DMS114 treated with DMSO at 0.1 percent for 48 hours (cell line): ENCODE results near the gene IMPDH2.
A peak's percentile ranks its signal among the peaks of the same experiment; 100 is the strongest.
"Not testable (repeated sequence)": the region's sequence is repeated elsewhere in the genome, so short reads cannot be mapped to it uniquely, and the experiment has no call there.

Source experiments
- DNase-seq: peaks from one replicate; lab custom pipeline; 2025; ENCODE audit not compliant: unreplicated experiment; lab: John Stamatoyannopoulos, UW

IMPDH2 gene

DNA sequence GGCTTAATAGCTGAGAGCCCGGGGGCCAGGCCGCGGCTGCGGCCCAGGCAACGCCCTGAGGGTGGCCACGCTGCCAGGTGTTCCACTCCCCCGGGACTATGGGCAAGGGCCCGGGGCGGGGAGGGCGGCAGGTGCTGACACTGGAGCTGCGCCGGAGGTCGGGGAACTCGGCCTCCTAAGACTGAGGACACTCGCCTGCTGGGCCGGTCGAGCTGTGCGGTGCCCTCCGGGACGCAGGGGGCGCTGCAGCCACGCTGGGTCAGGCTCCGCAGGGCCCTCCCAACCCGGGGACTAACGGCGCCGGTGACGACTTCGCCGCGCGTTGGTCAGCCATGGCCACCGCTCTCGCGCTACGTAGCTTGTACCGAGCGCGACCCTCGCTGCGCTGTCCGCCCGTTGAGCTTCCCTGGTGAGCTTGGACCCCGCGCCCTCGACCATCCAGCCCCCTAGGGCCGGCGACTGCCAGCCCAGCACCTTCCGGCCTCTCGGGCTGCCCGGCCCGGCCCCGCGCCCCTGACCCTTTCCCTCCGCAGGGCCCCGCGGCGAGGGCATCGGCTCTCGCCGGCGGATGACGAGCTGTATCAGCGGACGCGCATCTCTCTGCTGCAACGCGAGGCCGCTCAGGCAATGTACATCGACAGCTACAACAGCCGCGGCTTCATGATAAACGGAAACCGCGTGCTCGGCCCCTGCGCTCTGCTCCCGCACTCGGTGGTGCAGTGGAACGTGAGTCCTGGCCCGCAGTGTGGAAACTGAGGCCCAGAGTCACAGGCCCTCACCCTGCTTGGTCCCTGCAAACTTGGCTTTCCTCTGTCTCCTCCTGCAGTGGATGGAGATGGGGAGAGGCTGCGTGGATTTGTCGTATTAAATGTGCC, 7.1 kb downstream of the IMPDH2 start, which contains the start of gene NDUFAF3:
TSS of gene NDUFAF3 (plus strand) at position 309 of the 875 bp plus-strand sequence. CDS start at position 333, 24 bp downstream.
- DNase-seq, result peak; percentile 82

DNA sequence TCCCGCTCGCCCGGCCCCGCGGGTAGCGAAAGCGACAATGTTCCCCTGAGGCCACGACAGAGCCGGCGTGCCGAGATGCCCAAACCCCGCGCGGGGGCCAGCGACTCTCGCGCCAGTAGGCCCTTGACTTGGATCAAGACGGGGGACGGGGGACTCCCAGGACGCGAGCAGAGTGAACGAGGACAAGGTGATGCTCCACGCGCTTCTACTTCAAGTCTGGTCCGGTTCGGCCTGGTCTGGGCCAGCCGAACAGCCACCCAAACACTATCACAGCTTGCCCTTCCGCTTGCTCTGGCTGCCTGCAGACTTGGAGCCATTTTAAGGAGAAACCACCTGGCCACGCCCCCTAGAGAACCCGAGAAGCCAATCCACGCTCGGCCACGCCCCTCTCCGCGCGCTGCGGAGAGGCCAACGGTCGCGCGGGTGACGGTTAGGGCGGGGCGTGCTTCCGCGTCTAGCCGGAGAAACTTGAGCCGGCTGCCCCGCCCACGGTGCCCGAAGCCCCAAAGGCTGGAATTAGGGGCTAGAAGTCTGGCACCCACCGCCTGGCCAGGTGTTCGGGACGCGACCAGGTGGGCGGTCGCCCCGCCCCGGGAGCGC, 7.9 kb downstream of the IMPDH2 start:
- DNase-seq, result peak; percentile 91

DNA sequence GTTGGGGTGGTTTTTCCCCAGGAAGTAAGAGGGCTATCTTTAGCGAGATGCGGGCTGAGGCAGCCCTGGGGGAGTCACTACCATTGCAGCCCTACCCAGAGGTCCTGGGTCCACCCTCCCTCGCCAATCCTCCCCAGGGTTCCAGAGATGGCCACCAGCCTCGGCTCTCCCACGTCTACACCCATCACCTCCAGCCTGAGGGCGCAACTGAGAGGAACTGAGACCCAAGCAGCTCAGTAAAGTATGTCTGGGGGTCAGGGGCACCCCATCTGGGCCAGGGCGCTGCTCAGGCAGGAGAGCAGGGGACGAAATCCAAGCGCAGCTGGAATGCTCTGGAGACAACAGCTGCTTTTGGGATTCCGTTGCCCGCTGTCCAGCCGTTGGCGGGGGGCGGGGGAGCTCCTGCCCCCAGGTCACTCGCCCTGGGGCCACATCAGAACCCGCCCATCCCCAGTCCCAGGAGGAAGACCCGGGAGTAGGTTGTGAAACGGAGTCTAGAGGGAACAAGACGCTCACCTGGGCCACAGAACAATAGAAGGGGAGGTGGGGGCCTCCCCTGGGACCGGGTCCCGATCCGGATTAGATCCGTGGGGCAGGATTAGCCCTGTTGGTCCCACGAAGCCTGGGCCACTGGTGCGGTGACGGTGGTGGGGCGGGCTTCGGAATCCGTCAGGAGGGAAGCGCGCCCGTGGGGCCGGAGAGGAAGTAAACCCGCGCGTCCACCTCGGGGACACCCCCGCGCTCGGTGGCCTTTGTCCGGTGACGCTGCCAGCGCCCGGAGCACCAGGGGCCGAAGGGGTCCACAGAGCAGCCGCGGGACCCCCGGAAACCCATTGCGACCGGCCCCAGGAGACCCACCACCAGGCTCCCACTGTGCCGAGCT, 8.6 kb downstream of the IMPDH2 start:
- no peak for DNase-seq

DNA sequence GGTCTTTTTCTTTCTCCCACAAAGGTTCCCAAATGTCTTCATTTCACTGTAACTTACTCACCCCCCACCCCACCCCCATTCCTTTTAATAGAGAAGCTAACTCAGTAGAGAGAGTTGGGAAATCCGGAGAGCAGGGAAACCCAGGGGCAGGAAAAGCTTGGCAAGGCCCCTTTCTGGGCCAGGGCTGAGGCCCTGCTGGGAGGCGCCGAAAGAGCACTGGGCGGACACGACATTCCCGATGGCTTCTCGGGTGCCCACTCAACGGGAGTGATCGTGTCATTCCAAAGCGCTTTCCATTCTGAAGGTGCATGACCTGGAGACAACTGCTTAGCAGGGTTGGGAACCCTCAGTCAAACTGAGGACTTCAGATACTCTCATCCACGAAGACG, 9.3 kb downstream of the IMPDH2 start:
- DNase-seq, result no peak

DNA sequence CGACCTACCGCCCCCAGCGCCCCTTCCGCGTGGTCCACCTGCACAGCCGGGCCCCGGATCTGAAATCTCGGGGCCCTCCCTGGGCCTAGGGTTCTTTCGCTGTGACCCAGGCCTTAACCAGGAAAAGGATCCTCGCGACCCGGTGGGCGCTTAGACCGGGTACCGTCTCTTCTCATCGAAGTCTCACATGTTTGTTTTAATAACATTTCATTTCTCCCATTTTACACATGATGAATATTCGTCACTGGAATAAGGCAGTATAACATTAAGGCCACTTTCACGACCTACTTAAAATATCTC, 10.5 kb downstream of the IMPDH2 start:
- peak; percentile 43 for DNase-seq

DNA sequence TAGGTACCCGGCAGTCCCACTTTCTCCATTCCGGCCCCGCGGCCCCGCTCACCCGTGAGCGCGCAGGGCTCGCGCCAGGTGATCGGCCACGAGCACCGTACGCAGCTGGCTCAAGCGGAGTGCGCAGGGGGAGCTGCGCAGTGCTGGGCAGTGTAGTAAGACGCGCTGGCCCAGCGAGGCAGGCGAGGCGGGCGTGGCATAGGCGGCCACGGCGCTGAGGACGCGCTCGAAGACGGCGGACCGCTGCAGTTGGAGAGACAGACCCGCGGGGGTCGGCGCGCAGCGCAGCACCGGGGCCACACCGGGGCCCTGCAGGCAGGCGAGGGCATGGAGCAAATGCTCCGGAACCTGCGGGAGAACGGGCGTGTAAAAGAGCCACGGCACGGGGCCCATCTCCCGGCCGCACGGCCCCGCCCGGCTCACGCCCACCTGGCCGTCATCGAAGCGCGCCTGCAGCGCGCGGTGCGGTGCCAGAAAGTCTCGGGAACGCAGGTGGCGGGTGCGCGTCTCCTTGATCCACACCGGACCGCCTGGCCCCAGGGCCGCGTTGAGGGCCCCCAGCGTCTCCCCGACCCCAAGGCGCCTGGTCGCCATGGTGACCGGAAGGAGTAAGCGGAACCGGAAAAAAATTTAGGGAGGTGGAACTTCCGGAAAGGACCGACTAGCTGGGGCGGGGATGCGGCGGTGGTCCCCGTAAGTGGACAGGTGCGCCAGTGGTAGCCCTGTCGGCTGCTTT, 11.1 kb downstream of the IMPDH2 start, which contains the start of gene DALRD3:
TSS of gene DALRD3 (minus strand) at position 610 of the 736 bp plus-strand sequence. CDS start at position 594, 16 bp downstream.
- peak; percentile 43 for DNase-seq

DNA sequence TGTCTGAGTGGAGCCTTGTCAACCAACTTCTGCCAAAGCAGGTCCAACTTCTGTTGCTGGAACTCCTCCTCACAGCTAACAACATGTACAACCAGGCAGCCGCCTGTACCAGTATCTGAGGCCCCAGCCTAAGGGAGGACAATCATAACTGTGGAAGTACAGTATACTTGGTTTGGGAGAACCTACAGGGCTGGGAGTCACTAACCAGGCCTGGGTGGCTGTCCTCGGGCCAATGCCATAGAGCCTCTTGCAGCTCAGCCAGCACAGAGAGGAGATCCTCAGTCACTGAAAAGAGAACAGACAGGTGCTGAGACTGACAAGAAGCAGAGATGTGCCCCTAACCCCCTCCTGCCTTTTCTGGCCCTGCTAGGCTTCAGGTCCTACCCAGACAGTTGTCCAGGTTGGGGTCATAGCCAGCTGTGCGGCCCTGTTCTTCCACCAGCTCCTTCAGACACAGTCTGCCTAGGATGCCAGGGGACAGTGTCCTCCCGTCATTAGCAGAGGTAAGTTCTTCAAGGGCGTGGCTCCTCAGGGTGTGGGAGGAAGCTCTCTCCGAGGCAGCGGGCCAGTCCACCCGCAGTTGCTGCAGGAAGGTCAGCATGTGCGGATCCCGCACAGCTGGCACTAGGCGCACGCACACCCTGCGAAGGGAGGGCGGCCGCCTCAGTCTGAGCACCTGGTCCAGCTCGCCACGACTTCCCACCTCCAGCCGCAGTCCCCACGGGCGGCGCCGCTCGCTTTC, 11.8 kb downstream of the IMPDH2 start:
- peak; percentile 19 for DNase-seq

DNA sequence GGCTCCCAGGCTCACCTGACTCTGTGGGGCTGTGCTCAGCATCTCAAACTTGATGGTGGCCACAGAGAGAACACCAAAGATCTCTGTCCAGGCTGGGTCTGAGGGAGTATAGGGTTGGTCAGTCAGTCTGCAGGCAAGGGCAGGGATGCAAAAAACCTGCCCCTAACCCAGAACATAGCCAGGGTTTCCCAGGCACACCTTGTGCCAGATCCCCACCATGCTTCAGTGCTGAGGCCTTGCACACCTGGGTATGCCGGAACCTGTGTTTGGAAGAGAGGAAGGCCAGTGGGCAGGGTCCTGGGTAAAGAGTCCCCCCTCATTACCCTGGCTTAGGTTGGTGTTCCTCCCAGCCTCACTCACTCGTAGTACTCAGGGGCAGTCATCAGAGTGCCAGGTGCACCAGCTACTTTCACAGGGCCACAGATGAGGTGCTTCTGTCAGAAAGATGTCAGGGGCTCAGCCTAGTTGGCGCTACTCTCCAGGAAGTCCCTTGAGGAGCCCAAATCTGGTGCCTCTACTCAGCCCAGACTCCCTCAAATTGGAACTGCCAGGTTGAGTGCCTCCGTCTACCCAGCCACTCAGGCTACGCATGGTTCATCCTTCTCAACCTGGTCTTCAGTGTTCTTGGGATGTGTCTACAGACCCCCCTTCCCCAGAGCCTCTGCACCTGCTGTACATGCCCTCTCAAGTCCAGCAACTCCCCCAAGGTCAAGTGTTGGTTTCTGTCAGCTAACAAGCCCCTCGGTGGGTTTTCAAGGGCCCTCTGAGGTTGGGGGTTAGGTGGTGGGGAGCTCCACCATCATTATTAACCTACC, 12.6 kb downstream of the IMPDH2 start:
- no peak for DNase-seq

DNA sequence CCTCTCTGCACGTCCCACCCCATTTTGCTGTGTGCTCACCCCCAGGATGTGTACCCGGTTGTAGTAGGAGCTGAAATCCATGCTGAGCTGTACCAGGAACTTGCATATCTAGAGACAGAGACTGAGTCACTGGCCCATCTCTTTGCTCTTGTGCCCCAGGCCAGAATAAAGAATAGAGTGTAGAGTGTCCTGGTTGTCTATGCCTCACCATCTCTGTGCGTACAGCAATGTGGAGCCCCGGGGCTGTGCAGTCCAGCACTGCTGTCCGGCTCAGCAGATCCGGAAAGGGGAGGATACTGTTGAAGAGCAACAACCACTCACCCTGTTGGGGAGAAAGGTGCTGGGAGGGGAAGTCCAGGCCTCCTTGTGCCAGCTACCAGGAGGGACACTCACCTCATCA, 13.4 kb downstream of the IMPDH2 start:
- no peak for DNase-seq

DNA sequence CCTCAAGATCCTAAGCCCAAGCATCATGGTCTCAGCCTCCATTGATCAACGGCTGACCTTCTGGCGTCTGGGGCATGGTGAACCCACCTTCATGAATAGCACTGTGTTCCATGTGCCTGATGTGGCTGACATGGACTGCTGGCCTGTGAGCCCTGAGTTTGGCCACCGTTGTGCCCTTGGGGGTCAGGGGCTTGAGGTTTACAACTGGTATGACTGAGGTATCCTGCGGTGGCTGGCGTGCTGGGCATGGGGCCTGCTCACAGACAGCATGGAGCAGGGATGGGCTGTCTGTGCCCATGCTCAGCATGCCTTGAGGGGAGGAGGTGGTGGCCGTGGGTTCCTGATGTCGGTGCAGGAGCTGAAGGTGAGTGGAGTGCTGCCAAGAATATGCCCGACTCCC, 14.1 kb downstream of the IMPDH2 start:
- DNase-seq, result no peak

DNA sequence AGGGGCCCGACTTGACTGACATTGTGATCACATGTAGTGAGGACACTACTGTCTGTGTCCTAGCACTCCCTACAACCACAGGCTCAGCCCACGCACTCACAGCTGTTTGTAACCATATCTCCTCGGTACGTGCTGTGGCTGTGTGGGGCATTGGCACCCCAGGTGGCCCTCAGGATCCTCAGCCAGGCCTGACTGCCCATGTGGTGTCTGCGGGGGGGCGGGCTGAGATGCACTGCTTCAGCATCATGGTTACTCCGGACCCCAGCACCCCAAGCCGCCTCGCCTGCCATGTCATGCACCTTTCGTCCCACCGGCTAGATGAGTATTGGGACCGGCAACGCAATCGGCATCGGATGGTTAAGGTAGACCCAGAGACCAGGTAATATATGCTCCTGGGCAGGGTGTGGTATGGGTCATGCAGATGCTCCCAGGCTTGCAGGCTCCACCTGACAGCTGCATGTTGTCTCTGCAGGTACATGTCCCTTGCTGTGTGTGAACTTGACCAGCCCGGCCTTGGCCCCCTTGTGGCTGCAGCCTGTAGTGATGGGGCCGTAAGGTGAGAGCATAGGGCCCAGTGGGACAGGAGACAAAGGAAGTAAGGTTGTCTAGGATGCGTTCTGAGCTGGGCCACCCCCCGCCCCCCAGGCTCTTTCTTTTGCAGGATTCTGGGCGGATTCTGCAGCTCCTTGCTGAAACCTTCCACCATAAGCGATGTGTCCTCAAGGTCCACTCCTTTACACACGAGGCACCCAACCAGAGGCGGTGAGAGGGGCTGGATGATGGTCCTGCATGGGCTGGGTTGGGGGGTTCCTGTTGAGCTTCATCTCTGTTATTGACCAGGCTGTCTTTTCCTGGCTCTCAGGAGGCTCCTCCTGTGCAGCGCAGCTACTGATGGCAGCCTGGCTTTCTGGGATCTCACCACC, 15.2 kb downstream of the IMPDH2 start:
- DNase-seq, result peak; percentile 13

DNA sequence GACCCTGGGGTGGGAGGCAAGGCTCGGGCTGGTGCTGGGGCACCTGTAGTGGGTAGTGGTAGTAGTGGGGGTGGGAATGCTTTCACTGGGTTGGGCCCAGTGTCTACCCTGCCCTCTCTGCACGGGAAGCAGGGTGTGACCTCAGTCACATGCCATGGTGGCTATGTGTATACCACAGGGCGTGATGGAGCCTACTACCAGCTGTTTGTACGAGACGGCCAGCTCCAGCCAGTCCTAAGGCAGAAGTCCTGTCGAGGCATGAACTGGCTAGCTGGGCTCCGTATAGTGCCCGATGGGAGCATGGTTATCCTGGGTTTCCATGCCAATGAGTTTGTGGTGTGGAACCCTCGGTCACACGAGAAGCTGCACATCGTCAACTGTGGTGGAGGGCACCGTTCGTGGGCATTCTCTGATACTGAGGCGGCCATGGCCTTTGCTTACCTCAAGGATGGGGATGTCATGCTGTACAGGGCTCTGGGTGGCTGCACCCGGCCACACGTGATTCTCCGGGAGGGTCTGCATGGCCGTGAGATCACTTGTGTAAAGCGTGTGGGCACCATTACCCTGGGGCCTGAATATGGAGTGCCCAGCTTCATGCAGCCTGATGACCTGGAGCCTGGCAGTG, 16.0 kb downstream of the IMPDH2 start:
- no peak for DNase-seq

DNA sequence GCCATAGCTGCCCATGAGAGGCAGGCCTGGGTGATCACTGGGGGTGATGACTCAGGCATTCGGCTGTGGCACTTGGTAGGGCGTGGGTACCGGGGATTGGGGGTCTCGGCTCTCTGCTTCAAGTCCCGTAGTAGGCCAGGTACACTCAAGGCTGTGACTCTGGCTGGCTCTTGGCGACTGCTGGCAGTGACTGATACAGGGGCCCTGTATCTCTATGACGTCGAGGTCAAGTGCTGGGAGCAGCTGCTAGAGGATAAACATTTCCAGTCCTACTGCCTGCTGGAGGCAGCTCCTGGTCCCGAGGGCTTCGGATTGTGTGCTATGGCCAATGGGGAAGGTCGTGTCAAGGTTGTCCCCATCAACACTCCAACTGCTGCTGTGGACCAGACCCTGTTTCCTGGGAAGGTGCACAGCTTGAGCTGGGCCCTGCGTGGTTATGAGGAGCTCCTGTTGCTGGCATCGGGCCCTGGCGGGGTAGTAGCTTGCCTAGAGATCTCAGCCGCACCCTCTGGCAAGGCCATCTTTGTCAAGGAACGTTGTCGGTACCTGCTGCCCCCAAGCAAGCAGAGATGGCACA, 16.7 kb downstream of the IMPDH2 start:
- DNase-seq, result no peak

DNA sequence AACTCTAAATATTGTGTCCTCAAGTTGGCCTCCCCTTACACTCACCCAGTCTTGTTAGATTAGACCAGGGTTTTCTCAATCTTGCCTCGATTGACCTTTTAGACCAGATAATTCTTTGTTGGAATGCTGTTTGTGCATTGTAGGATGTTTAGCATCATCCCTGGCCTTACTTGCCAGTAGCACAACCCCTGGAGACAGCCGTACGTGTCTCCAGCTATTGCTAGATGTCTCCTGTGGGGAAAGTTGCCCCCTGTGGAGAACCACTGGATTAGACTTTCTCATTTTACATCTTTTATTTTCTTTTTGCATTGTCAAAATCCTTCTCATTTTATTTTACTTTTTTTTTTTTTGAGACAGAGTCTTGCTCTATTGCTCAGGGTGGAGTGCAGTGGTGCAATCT, 19.8 kb downstream of the IMPDH2 start:
- no peak for DNase-seq

DNA sequence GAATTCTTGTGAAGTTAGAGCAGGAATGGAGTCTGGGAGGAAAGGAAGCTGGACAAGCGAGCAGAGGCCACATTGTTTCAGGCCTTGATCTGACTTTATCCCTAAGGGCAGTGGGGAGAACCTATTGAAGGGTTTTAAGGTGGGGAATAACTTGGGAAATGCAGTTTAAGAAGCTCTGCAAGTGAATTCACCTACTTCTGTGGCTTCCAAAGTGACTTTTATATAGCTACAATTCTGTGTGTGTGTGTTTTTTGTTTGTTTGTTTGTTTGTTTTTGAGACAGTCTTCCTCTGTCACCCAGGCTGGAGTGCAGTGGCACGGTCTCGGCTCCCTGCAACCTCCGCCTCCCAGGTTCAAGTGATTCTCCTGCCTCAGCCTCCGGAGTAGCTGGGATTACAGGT, 20.6 kb downstream of the IMPDH2 start:
- DNase-seq, result not testable (repeated sequence)

DNA sequence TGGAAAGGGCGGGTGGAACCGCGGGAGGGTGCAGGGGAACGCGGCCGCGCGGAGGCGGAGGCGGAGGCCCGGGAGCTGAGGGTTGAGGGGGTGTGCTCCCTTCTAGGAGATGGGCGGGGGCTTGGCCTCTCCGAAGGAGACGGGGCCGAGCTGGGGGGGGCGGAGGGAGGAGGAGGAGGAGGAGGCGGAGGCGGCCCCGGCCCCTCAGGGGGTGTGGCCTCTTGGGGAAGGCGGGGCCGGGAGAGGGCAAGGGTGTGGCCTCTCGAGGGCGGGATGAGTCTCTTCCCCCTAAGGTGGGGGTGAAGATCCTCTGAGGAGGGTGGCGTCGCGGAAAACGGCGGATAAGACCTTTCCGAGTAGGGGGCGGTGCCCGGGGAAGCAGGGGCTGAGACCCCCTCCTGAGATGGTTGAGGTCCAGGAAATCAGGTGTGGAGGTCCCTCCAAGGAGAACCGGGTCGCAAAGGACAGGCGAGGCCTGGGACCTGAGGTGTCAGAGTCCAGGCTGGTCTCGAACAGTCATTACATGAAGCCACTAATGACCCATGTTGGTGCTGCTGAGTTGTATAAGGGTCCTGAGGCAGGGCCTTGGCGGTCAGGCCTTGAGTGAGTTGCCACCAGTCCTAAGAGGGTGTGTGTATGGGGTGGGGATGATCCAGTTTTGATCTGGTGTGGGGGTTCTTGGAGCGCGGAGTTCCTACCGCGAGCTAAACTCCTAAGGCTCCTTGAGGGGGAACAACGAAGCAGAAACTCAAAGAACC, 21.2 kb downstream of the IMPDH2 start:
- peak; percentile 31 for DNase-seq
